HCT116 (cell line): Measurements from ENCODE around the gene GGCX. TPM values are rescaled to one million over a fixed set of nuclear protein-coding genes. Genes with fewer than 3 reads are reported as not detected.

Source experiments
- ATAC-seq: fragments of 200-7000 bp; cut with Tn5 transposase; 2 replicates; pipeline ENCODE4 v1.9.1; 2020; ENCODE audit warnings: mild to moderate bottlenecking, moderate library complexity
- BruUV-seq: library from RNA; stranded (reverse); fragments of 400-500 nt; replicated peaks from 2 replicates; lab custom pipeline; 2021; lab: Mats Ljungman, UMichigan
- CTCF ChIA-PET: fragments of 300-600 bp; sonication (Branson Sonifier 250); formaldehyde crosslinking; loops from one replicate; lab custom pipeline; 2021; ENCODE audit warnings: antibody characterized with exemption; lab: Charles Lee
- POLR2A ChIA-PET: fragments of 300-600, 350-600 bp; sonication (Branson Sonifier 250); formaldehyde crosslinking; loops from one replicate; lab custom pipeline; 2021; ENCODE audit warnings: antibody characterized with exemption; lab: Charles Lee
- RAD21 ChIA-PET, 2 experiments: fragments of 300-600 bp; sonication (Branson Sonifier 250); formaldehyde crosslinking; loops; one replicate each; lab custom pipeline; 2023; ENCODE audit warnings: low total read pairs in 2 of 2; ENCODE audit not compliant: uncharacterized antibody in 2 of 2, unreplicated experiment in 2 of 2, low non-redundant PET in 1 of 2; lab: Charles Lee
- DNase-seq: peaks from one replicate; pipeline ENCODE4 v3.0.0-alpha.2; 2010; ENCODE audit warnings: low read depth, low spot score
- H2AFZ ChIP-seq: fragments of 200-600 bp; shearing (Covaris generic), sonication (generic); 2 replicates; pipeline ENCODE4 v1.6.1; 2017; ENCODE audit warnings: low read depth, mixed run types, mixed read lengths, antibody characterized with exemption, low read length; ENCODE audit not compliant: poor library complexity, severe bottlenecking
- H3K27ac ChIP-seq: 2 replicates; pipeline ENCODE4 v1.5.1; 2012; ENCODE audit warnings: low read depth, low read length
- H3K27me3 ChIP-seq: fragments of 200-600 bp; sonication (generic); 2 replicates; pipeline ENCODE4 v1.6.1; 2016; ENCODE audit warnings: mixed run types, low read length, mixed read lengths; ENCODE audit not compliant: insufficient read depth
- H3K36me3 ChIP-seq, 2 experiments: fragments of 200-500 bp in 1 of 2; fragments of 200-600 bp in 1 of 2; sonication (Bioruptor generic) in 1 of 2; sonication (generic) in 1 of 2; 2 replicates each; pipeline versions ENCODE4 v1.5.1 to v1.6.1; 2014 to 2016; ENCODE audit warnings: low read length in 2 of 2, inconsistent platforms in 1 of 2, mixed read lengths in 1 of 2, mixed run types in 1 of 2; ENCODE audit not compliant: insufficient read depth in 2 of 2, control insufficient read depth in 1 of 2
- H3K4me1 ChIP-seq, 2 experiments: fragments of 200-600 bp in 1 of 2; sonication (generic) in 1 of 2; 2 replicates each; pipeline versions ENCODE4 v1.5.1 to v1.6.1; 2012 to 2017; ENCODE audit warnings: low read length in 2 of 2, inconsistent platforms in 1 of 2, mild to moderate bottlenecking in 1 of 2, mixed read lengths in 1 of 2, mixed run types in 1 of 2, moderate library complexity in 1 of 2; ENCODE audit not compliant: insufficient read depth in 2 of 2, control insufficient read depth in 1 of 2
- H3K4me2 ChIP-seq: fragments of 200-600 bp; sonication (generic); 2 replicates; pipeline ENCODE4 v1.6.1; 2017; ENCODE audit warnings: mixed run types, low read length, mixed read lengths
- H3K4me3 ChIP-seq, 2 experiments: fragments of 200-600 bp in 1 of 2; sonication (generic) in 1 of 2; replicated peaks in 1 of 2; 2 replicates each; pipeline ENCODE4 v1.5.1; 2011 to 2016; ENCODE audit warnings: low read length in 2 of 2, control low read depth in 1 of 2, low read depth in 1 of 2, mild to moderate bottlenecking in 1 of 2, mixed read lengths in 1 of 2, mixed run types in 1 of 2
- H3K79me2 ChIP-seq: fragments of 200-600 bp; sonication (generic); 2 replicates; pipeline ENCODE4 v1.6.1; 2017; ENCODE audit warnings: mild to moderate bottlenecking, mixed run types, low read length, moderate library complexity, mixed read lengths; ENCODE audit not compliant: insufficient read depth
- H3K9ac ChIP-seq: fragments of 200-600 bp; sonication (generic); 2 replicates; pipeline ENCODE4 v1.6.1; 2016; ENCODE audit warnings: low read length, mixed read lengths
- H3K9me2 ChIP-seq: fragments of 200-600 bp; sonication (generic), shearing (Covaris generic); 2 replicates; pipeline ENCODE4 v1.6.1; 2017; ENCODE audit warnings: mixed run types, mild to moderate bottlenecking, moderate library complexity; ENCODE audit not compliant: insufficient read depth
- H3K9me3 ChIP-seq, 2 experiments: fragments of 200-500 bp in 1 of 2; fragments of 200-600 bp in 1 of 2; sonication (Bioruptor generic) in 1 of 2; sonication (generic) in 1 of 2; 2 replicates each; pipeline ENCODE4 v1.6.1; 2014 to 2017; ENCODE audit warnings: low read length in 2 of 2, mixed read lengths in 2 of 2, inconsistent platforms in 1 of 2, low read depth in 1 of 2, mild to moderate bottlenecking in 1 of 2, mixed run types in 1 of 2, moderate library complexity in 1 of 2; ENCODE audit not compliant: control insufficient read depth in 1 of 2, insufficient read depth in 1 of 2
- H4K20me1 ChIP-seq: fragments of 200-600 bp; sonication (generic), shearing (Covaris generic); 2 replicates; pipeline ENCODE4 v1.6.1; 2017; ENCODE audit warnings: mixed run types, mild to moderate bottlenecking, moderate library complexity; ENCODE audit not compliant: insufficient read depth
- CEBPB ChIP-seq: IDR thresholded peaks from 2 replicates; pipeline ENCODE4 v1.6.1; 2012; ENCODE audit warnings: low read depth
- CTCF ChIP-seq, 3 experiments: fragments of 200-600 bp in 1 of 3; sonication (generic) in 1 of 3; IDR thresholded peaks in 2 of 3; conservative IDR thresholded peaks in 1 of 3; 2 replicates each; pipeline ENCODE4 v1.5.1; 2012 to 2017; ENCODE audit warnings: low read depth in 2 of 3, low read length in 2 of 3, antibody characterized with exemption in 1 of 3, borderline replicate concordance in 1 of 3, control low read depth in 1 of 3, mild to moderate bottlenecking in 1 of 3, mixed read lengths in 1 of 3, mixed run types in 1 of 3, moderate library complexity in 1 of 3; ENCODE audit not compliant: insufficient read depth in 1 of 3
- ELF1 ChIP-seq: IDR thresholded peaks from 2 replicates; pipeline ENCODE4 v1.6.1; 2012; ENCODE audit warnings: low read depth, borderline replicate concordance
- EZH2 ChIP-seq: fragments of 200-600 bp; sonication (generic); IDR thresholded peaks from 2 replicates; pipeline ENCODE4 v1.6.1; 2017; ENCODE audit warnings: antibody characterized with exemption, mixed run types
- JUND ChIP-seq: IDR thresholded peaks from 2 replicates; pipeline ENCODE4 v1.6.1; 2012
- POLR2A ChIP-seq: IDR thresholded peaks from 2 replicates; pipeline ENCODE4 v1.7.0; 2011; ENCODE audit warnings: borderline replicate concordance; ENCODE audit not compliant: insufficient read depth, insufficient read length; ENCODE audit errors: extremely low read depth
- SP1 ChIP-seq: IDR thresholded peaks from 2 replicates; pipeline ENCODE4 v1.6.1; 2012; ENCODE audit warnings: low read depth
- SRF ChIP-seq: IDR thresholded peaks from 2 replicates; pipeline ENCODE4 v1.6.1; 2012; ENCODE audit warnings: low read depth
- intact Hi-C: fragments of 100-400 bp; cut with micrococcal nuclease; formaldehyde crosslinking; loops from 2 replicates; pipeline ENCODE4 v1.10.0; 2022
- total RNA-seq: library from RNA; stranded (reverse); gene quantifications from one replicate; pipeline ENCODE4 v1.2.1, GENCODE V29; 2021; ENCODE audit not compliant: unreplicated experiment

Gene GGCX
- total RNA-seq, 1 experiment from 2014 or later: 43.5 TPM

GRCh38 chr2:85588236-85588635 is 26.9 kb upstream of the GGCX start:
- no peaks in the 10 kb centered on the region for H3K36me3 ChIP-seq
- no peaks in the 10 kb centered on the region for H3K79me2 ChIP-seq
- ATAC-seq: no peak
- ChIA-PET CTCF (no interaction called here), POLR2A (no interaction called here), RAD21 (no interaction called here)
- H3K27ac ChIP-seq: no peak overlapping the region
- H3K27me3 ChIP-seq: no peaks in the 10 kb centered on the region
- no peak overlapping the region for H3K9ac ChIP-seq
- no peaks in the 10 kb centered on the region for H3K9me3 ChIP-seq
- no peak overlapping the region for H3K4me3 ChIP-seq
- no peaks in the 10 kb centered on the region for H4K20me1 ChIP-seq
- H3K4me2 ChIP-seq: no peak overlapping the region
- no peaks in the 10 kb centered on the region for H3K9me2 ChIP-seq
- intact Hi-C loops: no loop called here
- no peak for TF ChIP-seq CTCF (IDR thresholded peaks at IDR 0.05 in 2 of 3, conservative IDR thresholded peaks at IDR 0.05 in 1 of 3; ENCODE audit: borderline replicate concordance in 1 of 3, insufficient read depth in 1 of 3, low read depth in 2 of 3, low read length in 2 of 3)
- TF ChIP-seq POLR2A: no peak
- TF ChIP-seq SP1: no peak
- no peak for TF ChIP-seq CEBPB
- TF ChIP-seq ELF1: no peak
- BruUV-seq: no TSS peak
- H3K4me1 ChIP-seq: peaks cover 20 to 32% of the 10 kb centered on the region in 2 experiments
- no peak for DNase-seq
- no peak overlapping the region for H2AFZ ChIP-seq

GRCh38 chr2:85585781-85586105 is 24.4 kb upstream of the GGCX start:
- H2AFZ ChIP-seq: no peak overlapping the region
- DNase-seq: no peak
- TF ChIP-seq JUND (peak; percentile 35; the same call in 1 of the 2 replicates), EZH2 (no peak), SRF (no peak)
- peak; percentile 29; the same call in 1 of the 2 replicates for ATAC-seq
- intact Hi-C loops: no loop called here
- H3K36me3 ChIP-seq: peaks cover 0 to 4% of the 10 kb centered on the region in 2 experiments; a peak in 2 of 4 replicates
- H3K4me1 ChIP-seq: peaks cover 20 to 23% of the 10 kb centered on the region in 2 experiments
- ChIA-PET RAD21 (no interaction called here), CTCF (no interaction called here), POLR2A (interaction anchor here (0.8 to 1.2 kb wide), 3 partner anchors 24 to 171 kb away, joined by 3 to 4 read pairs (median 3); partner anchors contain the start of genes C2orf68 and GGCX)
- no peaks in the 10 kb centered on the region for H3K27me3 ChIP-seq
- H3K27ac ChIP-seq: peak overlapping the region; percentile 75
- no peaks in the 10 kb centered on the region for H3K9me2 ChIP-seq
- H3K9ac ChIP-seq: 0 out of 2 replicates have a peak overlapping the region, but pooled peaks have one; percentile 46
- H4K20me1 ChIP-seq: no peaks in the 10 kb centered on the region
- H3K4me3 ChIP-seq: 0 out of 4 replicates have a peak overlapping the region, but pooled peaks of 1 of the 2 experiments have one; percentile 27
- H3K4me2 ChIP-seq: peak overlapping the region; percentile 78
- no peaks in the 10 kb centered on the region for H3K79me2 ChIP-seq
- no peaks in the 10 kb centered on the region for H3K9me3 ChIP-seq
- BruUV-seq: no TSS peak
